ENCODE measurements around the gene HECTD1.
"Not testable (repeated sequence)": the region's sequence is repeated elsewhere in the genome, so short reads cannot be mapped to it uniquely, and the experiment has no call there.

HECTD1 gene

GRCh38 chr14:31138301-31138700 is 69.3 kb downstream of the HECTD1 start:
- DNase-seq, result no peak

- no peak for DNase-seq
Measured at GRCh38 chr14:31137214-31137889, 70.2 kb downstream of the HECTD1 start.

- DNase-seq, result no peak
Measured at GRCh38 chr14:31133133-31133532, 74.5 kb downstream of the HECTD1 start.

- DNase-seq, result no peak
Measured at GRCh38 chr14:31128601-31129526, 78.7 kb downstream of the HECTD1 start.

GRCh38 chr14:31127690-31128089 is 79.9 kb downstream of the HECTD1 start:
- DNase-seq, result peak; percentile 87

GRCh38 chr14:31126680-31127079 is 80.9 kb downstream of the HECTD1 start:
- no peak for DNase-seq

- DNase-seq, result no peak
Measured at GRCh38 chr14:31125231-31125630, 82.4 kb downstream of the HECTD1 start.

- peak; percentile 74 for DNase-seq
Measured at GRCh38 chr14:31124197-31124596, 83.4 kb downstream of the HECTD1 start.

- no peak for DNase-seq
Measured at GRCh38 chr14:31122921-31123320, 84.7 kb downstream of the HECTD1 start.

GRCh38 chr14:31122098-31122611 is 85.4 kb downstream of the HECTD1 start:
- no peak for DNase-seq

- DNase-seq, result no peak
Measured at GRCh38 chr14:31118892-31119291, 88.7 kb downstream of the HECTD1 start.

GRCh38 chr14:31113794-31114193 is 93.8 kb downstream of the HECTD1 start:
- DNase-seq, result no peak

- DNase-seq, result no peak
Measured at GRCh38 chr14:31110872-31111271, 96.7 kb downstream of the HECTD1 start.

- no peak for DNase-seq
Measured at GRCh38 chr14:31109257-31109656, 98.3 kb downstream of the HECTD1 start.

GRCh38 chr14:31106768-31107167 is 100.8 kb downstream of the HECTD1 start:
- DNase-seq, result peak; percentile 25

GRCh38 chr14:31097081-31097480 is 110.5 kb downstream of the HECTD1 start:
- no peak for DNase-seq

GRCh38 chr14:31096255-31096654 is 111.3 kb downstream of the HECTD1 start:
- no peak for DNase-seq

- DNase-seq, result not testable (repeated sequence)
Measured at GRCh38 chr14:31095817-31096216, 111.8 kb downstream of the HECTD1 start.

GRCh38 chr14:31093884-31094839 is 113.4 kb downstream of the HECTD1 start:
- not testable (repeated sequence) for DNase-seq

- DNase-seq, result no peak
Measured at GRCh38 chr14:31092160-31092708, 115.4 kb downstream of the HECTD1 start.

- DNase-seq, result no peak
Measured at GRCh38 chr14:31090883-31091764, 116.5 kb downstream of the HECTD1 start.
